HG02763 (cell line): ENCODE measurements around the gene SPX.

Source experiments
- ATAC-seq: cut with Tn5 transposase; IDR thresholded peaks from one replicate; pipeline ENCODE4 v1.9.1; 2021; ENCODE audit warnings: mild to moderate bottlenecking, moderate library complexity; ENCODE audit not compliant: unreplicated experiment

Gene SPX

DNA sequence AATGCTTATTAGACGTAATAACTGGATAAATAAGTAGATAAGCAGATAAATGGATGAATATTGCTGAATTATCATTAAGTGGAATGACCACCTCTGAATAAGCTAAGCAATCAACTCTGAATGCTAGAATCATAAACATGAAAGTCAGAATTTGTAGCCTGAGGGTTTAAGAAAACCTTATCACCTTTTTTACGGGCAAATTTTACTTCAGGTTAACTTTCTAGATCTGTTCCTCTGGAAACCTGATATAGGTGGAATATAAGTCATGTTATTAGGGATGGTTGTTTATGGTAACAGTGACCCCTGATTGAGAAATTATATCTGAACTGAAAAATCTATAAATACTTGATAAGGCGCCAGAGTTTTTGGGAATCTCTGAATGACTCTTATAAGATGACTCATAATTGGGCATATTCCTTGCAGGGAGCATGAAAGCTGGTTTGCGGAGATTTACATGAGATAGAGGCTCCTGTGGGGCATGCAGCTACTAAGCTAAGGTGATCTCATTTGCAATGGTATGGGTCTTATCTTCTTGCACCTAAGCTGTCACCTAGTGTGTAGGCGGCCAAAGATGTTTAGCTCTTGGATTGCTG, 12.1 kb downstream of the SPX start:
- ATAC-seq: no peak

DNA sequence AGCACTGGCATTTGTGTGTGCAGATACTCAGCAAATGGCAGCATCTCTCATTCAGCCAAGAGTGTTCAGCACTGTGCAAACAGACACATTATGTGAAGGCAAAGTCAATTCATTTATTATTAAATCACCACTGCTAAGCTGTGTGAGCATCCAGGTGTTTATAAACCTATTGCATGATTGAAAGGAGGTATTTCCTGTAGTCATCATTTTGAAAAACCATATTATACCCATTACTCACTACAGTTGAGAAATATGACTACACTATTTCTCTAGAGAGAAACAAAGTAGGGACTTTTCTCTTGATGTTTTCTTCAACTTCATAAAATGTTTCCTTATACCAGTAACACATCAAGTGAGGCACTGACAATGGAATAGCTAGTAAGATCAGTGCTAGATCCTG, 13.7 kb downstream of the SPX start:
- no peak for ATAC-seq

DNA sequence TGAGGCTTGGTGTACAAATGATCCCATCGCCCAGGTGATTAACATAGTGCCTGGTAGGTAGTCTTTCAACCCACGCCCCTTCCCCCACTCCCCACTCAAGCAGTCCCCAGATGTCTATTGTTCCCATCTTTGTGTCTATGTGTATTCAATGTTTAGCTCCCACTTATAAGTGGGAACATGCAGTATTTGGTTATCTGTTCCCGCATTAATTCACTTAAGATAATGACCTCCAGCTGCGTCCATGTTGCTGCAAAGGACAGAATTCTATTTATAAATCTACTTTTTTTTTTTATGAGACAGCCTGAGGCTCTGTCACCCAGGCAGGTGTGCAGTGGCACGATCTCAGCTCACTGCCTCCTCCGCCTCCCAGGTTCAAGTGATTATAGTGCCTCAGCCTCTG, 15.7 kb downstream of the SPX start:
- ATAC-seq: no peak

DNA sequence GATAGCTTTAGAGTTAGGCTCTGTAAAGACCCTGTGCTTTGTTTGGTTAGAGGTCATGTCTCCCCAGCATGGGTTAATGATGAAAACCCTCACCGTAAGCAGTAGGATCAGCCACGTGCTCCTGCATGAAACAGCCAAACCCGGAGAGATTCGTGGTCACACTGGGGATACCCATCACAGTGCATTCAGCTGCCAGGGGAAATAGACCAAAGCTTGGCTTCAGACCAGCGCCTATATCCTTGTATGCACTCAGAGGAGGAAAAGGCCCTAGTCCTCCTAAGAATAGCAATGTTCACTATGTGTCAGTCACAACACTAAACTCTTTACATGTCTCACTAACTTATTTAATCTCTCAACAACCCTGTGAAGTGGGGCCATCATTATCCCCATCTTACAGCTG, 16.3 kb downstream of the SPX start:
- no peak for ATAC-seq

DNA sequence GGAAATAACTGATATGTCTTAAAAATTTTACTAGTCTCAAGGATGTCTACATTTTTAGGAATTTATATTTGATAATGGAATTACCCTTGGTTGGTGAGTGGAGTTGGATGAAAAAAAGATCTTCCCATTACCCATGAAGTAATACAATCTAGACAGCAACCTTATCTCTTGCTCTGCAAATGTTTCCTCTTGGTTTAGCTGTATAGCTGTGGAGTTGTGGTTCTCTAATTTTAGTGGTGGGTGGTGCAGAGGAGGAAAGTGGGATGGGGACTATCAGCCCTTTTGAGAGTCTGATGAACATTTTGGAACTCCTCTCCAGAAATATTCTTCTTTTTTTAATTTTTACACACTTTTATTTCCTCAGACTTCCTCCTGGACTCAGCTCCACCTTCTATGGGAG, 17.1 kb downstream of the SPX start:
- ATAC-seq: no peak

DNA sequence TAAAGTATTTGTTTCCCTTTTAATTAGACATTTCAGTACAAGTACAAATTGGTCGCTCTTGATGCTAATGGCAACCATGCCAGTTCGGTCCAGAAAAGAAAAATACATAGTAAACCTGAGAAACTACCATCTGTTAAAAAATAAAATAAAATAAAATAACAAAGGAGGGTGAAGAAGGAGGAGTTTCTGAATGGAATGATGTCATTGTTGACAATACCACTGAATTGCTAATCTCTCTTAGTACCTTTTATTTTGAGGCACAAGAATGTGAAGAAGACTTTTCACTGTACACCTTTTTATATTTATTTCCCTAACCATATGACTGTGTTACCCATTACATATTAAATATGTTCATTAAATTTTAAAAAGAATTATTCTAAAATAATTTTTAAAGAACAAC, 19.5 kb downstream of the SPX start:
- no peak for ATAC-seq

DNA sequence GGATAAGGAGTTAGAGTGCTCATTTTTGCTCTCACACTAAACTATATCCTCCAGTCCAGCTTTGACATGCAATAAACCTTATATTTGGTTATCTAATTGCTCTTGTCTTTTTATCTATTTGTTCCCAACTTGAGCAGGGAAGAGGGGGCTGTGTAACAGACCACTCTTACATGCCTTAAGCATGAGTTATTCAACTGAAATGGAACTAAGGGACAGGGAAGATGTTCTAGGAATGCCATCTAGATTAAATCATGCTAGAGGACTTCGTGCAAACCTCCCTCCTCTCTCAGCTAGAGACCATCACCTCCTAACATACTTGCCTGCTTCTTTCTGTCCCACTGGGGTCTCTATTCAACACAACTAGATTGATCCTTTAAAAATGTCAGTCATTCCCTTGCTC, 20.6 kb downstream of the SPX start:
- no peak for ATAC-seq

DNA sequence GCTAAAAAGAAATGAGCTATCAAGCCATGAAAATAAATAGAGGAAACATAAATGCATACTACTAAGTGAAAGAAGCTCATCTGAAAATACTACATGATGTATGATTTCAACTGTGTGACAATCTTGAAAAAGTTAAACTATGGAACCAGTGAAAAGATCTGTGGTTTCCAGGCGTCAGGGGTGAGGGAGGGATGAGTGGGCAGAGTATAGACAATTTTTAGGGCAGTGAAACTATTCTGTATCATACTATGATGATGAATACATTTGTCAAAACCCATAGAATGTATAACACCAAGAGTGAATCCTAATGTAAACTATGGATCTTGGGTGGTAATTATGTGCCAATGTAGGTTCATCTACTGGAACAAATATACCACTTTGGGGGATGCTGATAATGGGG, 21.3 kb downstream of the SPX start:
- no peak for ATAC-seq

DNA sequence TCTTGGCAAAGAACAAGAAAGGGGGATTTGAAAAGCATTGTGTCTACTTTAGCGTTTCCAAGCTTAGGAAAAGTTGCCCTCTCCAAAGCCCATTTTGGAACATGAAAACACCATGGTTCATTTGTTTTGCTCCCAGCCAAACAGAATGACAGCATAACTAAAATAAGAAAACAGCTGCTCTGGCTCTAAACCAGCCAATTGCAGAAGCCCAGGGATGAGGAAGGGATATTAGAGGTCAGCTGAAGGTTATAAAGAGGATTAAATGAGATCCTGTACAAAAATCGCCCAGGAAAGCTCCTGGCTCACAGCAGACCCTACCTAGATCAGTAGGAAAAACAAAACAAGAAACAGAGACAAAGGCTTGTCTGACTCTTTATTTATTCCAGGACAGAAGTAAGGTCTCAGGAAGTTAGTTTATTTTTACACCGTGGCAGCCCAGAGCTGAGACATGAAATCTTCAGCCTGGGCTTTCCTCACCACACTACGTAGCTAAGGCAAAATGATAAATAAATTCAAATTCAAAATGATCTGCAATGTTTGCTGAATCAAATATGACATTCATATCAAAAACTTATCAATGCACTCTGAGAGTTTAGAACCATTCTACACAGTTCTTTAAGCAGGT, 25.9 kb downstream of the SPX start:
- no peak for ATAC-seq

DNA sequence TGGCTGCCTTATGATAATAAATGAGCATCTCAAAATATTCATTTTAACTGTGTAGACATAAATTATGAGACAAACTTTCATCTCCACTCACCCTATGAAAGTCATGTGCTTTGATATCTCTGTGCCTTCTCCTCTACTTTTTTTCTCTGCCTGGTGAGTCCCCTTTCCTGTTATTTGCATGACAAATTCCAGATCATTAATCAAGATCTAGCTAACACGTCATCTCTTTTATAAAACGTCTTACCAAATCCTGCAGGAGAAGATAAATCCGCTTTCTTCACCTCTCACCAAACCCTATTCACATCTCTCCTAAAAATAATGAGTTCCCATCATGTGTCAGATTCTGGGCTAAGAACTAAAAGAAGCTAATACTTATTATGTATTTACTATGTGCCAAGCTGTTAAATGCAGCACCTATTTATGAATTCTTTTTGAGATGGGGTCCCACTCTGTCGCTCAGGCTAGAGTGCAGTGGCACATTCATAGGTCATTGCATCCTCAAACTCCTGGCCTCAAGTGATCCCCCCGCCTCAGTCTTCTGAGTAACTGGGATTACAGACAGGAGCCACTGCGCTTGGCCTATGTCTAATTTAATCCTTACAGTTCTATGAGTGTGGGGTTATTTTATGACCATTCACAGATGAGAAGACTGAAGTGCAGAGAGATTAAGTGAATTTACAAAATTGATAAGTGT, 26.7 kb downstream of the SPX start:
- ATAC-seq: no peak

DNA sequence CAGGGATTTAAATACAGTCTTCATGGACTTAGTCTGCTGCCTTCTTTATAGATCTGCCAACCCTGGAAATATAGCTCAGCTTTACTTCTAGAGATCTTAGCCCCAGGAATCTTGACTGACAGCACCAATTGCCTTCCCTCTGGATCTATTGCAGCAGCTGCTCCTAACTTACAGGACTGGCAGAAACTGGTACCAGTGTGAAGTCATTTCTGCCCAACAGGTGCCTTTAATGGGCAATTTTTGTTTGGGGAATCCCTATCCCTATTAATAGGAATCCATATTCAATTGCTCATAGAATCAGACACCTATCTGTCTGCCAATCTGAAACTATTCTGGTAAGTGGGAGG, 27.2 kb downstream of the SPX start:
- no peak for ATAC-seq

DNA sequence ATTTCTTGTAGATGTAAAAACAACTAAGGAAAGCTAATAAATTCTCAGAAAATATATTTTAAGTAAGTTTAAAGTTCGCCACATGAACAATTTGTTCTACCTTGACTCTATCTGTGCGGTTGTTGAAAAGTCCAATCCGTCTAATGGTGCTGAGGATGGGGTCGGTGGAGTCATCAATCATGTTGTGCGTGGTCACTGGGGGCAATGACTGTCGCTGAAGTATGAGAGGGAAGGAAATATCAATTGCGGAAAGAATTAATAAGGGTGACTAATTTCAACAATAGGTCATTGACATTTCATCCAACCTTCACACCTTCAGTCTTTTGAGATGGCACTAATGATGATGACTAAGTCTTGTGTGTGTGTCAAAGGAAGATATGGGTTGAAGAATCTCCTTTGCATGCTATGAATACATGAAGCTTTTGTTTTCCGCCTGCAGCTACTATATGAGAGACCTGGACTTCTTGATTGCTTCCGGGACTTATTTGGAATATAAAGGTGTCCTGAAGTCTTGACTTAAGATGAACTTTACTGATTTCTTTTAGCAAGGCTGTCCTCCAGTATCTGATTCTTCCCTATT, 32.1 kb downstream of the SPX start:
- no peak for ATAC-seq

DNA sequence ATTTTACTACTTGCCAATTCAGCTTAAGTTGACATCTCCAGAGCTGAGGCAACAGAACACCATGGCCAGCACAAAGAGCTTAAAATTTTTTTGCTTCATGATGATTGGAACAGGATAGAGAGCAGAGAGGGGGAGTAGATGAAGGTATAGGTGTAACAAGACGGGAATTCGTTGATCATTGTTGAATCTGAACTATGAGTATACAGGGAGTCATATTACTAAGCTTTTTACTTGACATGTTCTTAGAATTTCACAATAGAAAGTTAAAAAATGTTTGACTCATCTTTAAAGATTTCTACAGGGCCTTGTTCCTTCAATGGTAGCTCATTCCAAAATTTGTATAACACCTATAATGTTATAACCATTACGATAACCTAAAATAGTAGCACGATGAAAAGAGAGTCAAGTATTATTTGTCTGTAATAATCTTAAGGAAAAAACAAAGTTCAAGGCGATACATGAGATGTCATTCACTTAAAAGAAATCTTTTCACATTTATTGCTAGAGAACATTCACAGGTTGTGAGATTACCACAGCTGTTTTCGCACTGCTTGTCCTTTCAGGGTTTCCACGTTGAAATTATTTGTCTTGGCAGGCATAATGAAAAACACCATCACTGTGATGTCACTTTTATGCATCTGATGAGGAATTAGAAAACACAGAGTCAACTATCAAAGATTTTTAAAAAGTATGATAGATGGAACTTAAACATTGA, 33.9 kb downstream of the SPX start:
- no peak for ATAC-seq

DNA sequence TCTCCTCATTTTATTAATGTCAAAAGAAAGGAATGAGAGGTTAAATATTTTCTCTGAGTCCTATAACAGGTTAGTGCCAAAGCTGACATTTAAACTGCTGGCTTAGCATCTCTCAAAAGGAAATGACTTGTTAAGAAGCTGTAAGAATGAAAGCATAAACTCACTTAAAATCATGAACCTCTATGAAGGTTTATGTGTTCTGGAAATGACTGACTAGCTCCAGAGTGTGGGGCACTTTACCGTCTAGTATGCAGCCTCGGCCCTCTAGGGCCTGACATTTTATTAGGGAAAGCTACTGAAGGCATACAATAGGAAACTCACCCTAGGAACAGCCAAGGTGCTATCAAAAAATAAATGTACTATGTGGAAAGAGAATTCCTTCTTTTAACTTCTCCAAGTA, 35.1 kb downstream of the SPX start:
- ATAC-seq: no peak

DNA sequence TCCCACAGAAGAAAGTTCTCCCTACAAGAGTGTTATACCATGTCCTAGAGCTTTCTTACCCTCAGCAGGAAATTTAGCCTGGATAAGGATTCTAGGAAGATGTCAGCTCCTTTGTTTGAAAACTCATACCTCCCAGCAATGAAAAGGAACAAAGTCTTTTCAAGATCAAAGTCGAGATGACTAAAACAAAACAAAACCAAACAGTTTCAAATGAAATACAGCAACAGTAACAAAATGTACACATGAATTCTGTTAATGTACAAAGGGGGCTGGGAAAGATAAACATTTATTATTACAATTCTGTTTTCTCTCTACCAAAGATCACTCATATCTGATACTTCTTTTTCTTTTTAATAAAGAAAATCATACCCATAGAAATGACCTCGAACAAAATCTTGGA, 36.8 kb downstream of the SPX start:
- no peak for ATAC-seq

DNA sequence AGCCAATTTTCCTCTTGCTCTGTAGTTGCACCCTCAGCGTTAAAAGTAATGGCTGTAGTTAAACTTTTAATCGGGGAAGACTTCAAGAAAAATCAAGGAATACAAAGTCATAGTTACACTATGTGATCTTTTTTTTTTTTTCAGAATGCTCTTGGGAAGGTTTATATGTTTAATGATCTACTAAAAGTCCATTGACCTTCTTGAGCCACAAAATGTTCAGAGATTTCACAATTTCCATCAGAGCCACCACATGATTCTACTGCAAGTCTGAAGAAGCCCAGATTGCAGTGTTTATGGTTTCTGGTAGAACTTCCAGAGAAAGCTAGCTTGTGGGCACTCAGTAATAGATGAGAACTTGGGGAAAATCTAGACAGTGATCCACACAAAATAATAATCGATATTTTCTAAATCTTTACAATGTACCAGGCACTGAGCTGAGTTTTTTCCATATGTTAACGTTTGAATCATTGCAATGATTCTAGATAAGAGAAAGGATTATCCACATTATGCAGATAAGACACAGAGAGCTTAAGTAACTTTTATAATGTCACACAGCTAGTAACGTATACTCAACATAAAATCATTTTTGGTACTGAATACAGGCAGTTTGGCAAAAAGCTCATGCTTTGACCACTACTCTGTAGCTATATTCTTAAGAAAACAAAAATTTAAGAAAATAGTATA, 40.3 kb downstream of the SPX start:
- no peak for ATAC-seq

DNA sequence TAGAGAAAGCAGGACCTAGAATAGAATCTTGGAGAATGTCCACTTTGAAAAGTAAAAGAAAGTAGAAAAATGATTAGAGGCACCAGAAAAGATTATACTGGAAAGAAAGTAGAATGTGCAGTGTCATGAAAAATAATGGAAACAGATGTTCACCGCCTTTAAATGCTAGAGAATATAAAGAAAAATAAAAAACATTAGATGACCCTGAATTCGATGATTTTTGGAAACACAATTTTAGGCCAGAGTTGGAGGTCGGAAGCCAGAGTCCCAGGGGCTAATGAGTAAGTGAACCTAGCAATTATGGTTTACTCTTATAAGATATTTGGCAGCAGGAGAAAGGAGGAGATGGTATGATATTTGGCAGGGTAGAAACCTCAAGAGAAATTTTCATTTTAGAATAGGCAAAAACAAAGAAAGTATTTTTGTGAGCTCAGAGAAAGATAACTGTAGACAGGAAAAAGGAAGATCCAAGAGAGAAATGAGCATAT, 40.9 kb downstream of the SPX start:
- no peak for ATAC-seq

DNA sequence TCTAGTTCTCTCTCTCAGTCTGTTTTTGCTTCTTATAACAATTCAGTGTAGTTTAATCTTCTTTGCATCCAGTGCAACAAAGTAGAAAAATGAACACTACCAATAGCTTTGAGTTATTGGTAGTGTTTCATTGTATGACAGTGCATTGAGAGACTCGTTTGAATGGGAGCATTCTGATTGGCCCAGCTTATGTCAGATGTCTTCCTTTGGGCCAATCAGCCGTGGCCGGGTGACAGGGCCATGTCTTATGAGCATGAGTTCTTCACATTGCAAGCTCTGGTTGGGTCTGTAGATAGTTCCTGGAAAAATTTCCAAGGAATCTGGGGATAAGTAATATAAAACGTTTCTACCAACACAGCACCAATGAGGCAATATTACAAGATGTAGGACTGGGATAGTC, 42.0 kb downstream of the SPX start:
- ATAC-seq: no peak

DNA sequence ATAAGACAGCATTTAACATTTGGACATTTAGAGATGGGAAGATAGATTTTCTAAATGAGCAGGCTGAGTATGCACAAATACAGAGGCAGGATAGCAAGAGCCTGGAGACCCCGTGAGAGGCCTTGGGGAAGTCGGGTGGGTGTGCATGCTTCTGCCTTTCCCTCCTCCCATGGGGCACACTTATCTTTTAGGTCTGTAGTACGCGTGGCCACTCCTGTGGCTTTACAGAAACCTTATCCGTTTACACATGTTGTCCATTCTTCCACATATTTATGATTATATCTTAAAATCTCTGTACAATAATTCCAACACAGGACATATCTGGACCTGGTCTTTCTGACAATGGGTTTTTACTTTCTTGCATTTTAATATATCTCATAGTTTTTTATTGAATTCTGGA, 45.0 kb downstream of the SPX start:
- ATAC-seq: no peak

DNA sequence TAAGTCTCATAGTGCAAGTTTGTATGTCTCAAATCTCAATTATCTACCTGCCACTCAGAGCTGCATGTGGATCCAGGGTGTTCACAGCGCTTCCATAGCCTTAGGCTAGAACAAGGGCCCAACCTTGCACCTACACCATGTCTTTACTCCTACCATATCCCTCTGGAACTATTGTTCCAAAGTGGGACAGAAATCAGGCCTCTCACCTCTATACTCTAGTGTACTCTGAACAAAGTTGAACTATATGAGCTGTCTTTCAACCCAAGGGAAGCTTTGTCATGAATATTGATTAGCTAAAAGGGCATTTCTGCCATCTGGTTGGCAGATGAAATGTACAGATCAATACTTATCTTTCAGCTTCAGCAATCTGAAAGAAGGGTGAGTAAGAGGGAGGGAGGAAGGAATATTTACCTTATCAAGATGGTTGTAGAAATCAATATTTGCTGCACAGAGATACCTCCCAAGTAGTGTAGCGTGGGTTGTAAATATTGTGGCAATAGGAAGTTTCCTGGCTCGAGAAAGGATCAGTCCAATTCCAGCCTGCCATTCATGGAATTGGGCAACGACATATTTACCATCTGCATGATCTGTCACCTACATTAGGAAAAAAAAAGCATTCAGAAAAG, 47.8 kb downstream of the SPX start:
- ATAC-seq: no peak

DNA sequence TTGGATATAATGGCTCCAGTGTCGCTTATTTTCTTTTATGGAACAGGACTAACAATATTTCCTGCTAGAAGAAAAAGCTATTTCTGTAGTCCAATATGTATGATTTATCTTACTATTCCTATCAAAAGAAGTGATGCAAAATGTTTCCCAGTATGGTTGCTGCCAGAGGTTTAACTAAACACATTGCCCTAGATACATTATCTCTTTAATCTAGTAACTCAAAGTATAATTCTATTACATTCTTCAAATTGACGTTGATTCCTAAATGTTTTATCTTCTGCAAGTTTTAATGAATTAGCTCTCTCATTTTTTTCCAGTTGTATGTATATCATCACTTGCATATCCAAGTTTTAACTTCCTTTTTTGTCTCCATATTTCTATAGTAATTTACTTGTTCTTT, 50.3 kb downstream of the SPX start:
- no peak for ATAC-seq
